ENCODE results near the gene EFNA5. TPM values are rescaled to one million over a fixed set of nuclear protein-coding genes. Genes with fewer than 3 reads are reported as not detected.

Gene EFNA5
- polyA plus RNA-seq, 1 of the 3 experiments (the other 2 are of a cell fraction) = 0.81 TPM

DNA sequence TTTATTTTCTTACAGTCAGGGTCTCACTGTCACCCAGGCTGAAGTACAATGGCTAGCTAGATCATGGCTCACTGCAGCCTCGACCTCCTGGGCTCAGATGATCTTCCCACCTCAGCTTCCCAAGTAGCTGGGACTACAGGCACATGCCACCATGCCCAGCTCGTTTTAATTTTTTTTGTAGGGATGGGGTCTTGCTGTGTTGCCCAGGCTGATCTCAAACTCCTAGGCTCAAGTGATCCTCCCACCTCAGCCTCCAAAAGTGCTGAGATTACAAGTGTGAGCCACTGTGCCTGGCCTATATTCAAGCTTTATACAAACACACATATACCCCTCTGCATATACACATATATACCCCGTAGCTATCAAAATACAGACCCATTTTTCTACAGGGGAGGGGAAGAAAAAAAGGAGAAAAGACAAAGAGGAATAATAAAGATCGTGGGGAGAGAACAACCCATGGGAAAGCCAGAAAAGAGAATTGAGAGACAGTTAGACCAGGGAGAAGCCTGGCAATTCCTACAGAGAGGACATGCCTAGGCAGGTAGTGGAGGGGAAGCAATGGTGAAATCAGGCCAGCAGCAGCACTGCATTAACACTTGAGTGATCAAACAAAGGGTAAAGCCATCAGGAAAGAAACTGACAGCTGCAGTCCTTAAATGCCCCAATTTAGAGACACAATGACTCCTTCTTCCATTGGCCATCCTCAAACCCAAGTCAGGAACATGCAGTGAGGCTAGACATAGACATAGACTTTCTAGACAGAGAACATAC is 102.7 kb downstream of the EFNA5 start:
- 87% methylated on average over 4 of the region's 4 CpGs for WGBS (ENCODE audit: low lambda C conversion rate)
- no peak overlapping the region for H2AFZ ChIP-seq (ENCODE audit: low read depth)
- no peaks in the 10 kb centered on the region for H4K20me1 ChIP-seq (ENCODE audit: insufficient read depth)
- POLR2A ChIA-PET = no interaction called here
- H3K36me3 ChIP-seq (replicated peaks in 1 of 2; ENCODE audit: control insufficient read depth in 1 of 2, insufficient read depth in 2 of 2, low read length in 1 of 2) = no peaks in the 10 kb centered on the region
- H3K4me3 ChIP-seq (ENCODE audit: low read depth in 2 of 2, low read length in 1 of 2) = no peak overlapping the region
- H3K9me2 ChIP-seq = no peaks in the 10 kb centered on the region
- H3K27ac ChIP-seq (ENCODE audit: low read depth in 2 of 2, low read length in 1 of 2) = no peak overlapping the region
- TF ChIP-seq POLR2AphosphoS5 (IDR thresholded peaks at IDR 0.05; ENCODE audit: low read depth, low read length) = no peak
- TF ChIP-seq SIN3A (IDR thresholded peaks at IDR 0.05; ENCODE audit: borderline replicate concordance, low read depth, low read length) = no peak
- no peak for TF ChIP-seq SMC3 (IDR thresholded peaks at IDR 0.05; ENCODE audit: low read depth, low read length)
- TF ChIP-seq, protein P1, sequence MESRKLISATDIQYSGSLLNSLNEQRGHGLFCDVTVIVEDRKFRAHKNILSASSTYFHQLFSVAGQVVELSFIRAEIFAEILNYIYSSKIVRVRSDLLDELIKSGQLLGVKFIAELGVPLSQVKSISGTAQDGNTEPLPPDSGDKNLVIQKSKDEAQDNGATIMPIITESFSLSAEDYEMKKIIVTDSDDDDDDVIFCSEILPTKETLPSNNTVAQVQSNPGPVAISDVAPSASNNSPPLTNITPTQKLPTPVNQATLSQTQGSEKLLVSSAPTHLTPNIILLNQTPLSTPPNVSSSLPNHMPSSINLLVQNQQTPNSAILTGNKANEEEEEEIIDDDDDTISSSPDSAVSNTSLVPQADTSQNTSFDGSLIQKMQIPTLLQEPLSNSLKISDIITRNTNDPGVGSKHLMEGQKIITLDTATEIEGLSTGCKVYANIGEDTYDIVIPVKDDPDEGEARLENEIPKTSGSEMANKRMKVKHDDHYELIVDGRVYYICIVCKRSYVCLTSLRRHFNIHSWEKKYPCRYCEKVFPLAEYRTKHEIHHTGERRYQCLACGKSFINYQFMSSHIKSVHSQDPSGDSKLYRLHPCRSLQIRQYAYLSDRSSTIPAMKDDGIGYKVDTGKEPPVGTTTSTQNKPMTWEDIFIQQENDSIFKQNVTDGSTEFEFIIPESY (IDR thresholded peaks at IDR 0.05; ENCODE audit: borderline replicate concordance, low read depth) = no peak
- TF ChIP-seq TAF1 (IDR thresholded peaks at IDR 0.05; ENCODE audit: borderline replicate concordance, low read depth, low read length) = no peak
- TF ChIP-seq, protein P2, sequence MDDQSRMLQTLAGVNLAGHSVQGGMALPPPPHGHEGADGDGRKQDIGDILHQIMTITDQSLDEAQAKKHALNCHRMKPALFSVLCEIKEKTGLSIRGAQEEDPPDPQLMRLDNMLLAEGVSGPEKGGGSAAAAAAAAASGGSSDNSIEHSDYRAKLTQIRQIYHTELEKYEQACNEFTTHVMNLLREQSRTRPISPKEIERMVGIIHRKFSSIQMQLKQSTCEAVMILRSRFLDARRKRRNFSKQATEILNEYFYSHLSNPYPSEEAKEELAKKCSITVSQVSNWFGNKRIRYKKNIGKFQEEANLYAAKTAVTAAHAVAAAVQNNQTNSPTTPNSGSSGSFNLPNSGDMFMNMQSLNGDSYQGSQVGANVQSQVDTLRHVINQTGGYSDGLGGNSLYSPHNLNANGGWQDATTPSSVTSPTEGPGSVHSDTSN (IDR thresholded peaks at IDR 0.05) = no peak
- no peaks in the 10 kb centered on the region for H3K9me3 ChIP-seq
- H3K4me1 ChIP-seq (ENCODE audit: control insufficient read depth in 1 of 2, insufficient read depth in 2 of 2, low read depth in 1 of 2, low read length in 1 of 2) = peaks cover 6 to 30% of the 10 kb centered on the region in 2 experiments; a peak in 3 of 4 replicates
- H3K79me2 ChIP-seq (ENCODE audit: insufficient read depth) = no peaks in the 10 kb centered on the region
- no peak for DNase-seq
- no peak overlapping the region for H3K9ac ChIP-seq
- CTCF ChIA-PET = interaction anchor here (0.6 kb wide), 1 partner anchor 12 kb away, joined by 3 read pairs; no protein-coding TSS in a partner anchor
- no peak overlapping the region for H3K4me2 ChIP-seq
- H3K27me3 ChIP-seq (ENCODE audit: insufficient read depth) = no peaks in the 10 kb centered on the region
- no peaks in the 10 kb centered on the region for H3F3A ChIP-seq (replicated peaks; ENCODE audit: insufficient read depth)

DNA sequence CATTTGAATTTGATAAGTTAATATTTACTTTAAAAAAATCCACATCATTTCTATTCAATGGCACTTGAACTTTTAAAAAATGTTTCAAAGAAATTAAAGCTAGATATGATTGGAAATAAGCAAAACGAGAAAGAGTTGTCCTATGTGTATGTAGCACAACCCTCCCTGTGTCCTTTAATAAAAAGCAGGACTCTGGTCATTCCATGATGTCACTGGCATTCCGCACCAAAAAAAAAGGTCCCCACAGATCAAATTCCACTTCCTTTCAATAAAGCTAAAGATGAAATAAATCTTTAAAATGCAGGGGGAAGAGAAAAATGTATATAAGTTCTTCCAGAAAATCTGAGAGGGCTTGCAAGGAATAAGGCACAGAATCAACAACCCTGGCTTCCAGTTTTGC is 103.8 kb downstream of the EFNA5 start:
- Histone ChIP-seq H3K79me2 (ENCODE audit: insufficient read depth) (no peaks in the 10 kb centered on the region), H3K9me2 (no peaks in the 10 kb centered on the region), H2AFZ (ENCODE audit: low read depth) (no peak overlapping the region), H3K9ac (no peak overlapping the region), H3K4me1 (ENCODE audit: control insufficient read depth in 1 of 2, insufficient read depth in 2 of 2, low read depth in 1 of 2, low read length in 1 of 2) (peaks cover 6 to 23% of the 10 kb centered on the region in 2 experiments; a peak in 3 of 4 replicates), H3K36me3 (replicated peaks in 1 of 2; ENCODE audit: control insufficient read depth in 1 of 2, insufficient read depth in 2 of 2, low read length in 1 of 2) (no peaks in the 10 kb centered on the region), H3K27ac (ENCODE audit: low read depth in 2 of 2, low read length in 1 of 2) (no peak overlapping the region), H3F3A (replicated peaks; ENCODE audit: insufficient read depth) (no peaks in the 10 kb centered on the region), H3K4me2 (no peak overlapping the region), H3K4me3 (ENCODE audit: low read depth in 2 of 2, low read length in 1 of 2) (no peak overlapping the region), H3K27me3 (ENCODE audit: insufficient read depth) (no peaks in the 10 kb centered on the region), H4K20me1 (ENCODE audit: insufficient read depth) (no peaks in the 10 kb centered on the region), H3K9me3 (no peaks in the 10 kb centered on the region)
- no peak for DNase-seq
- 89% methylated on average over 2 of the region's 2 CpGs for WGBS (ENCODE audit: low lambda C conversion rate)
- ChIA-PET POLR2A (no interaction called here), CTCF (interaction anchor here (0.5 to 1.7 kb wide), 2 partner anchors 10 to 1391 kb away, joined by 4 to 6 read pairs; no protein-coding TSS in a partner anchor)
- TF ChIP-seq NFIC (IDR thresholded peaks at IDR 0.05; ENCODE audit: borderline replicate concordance) (no peak), ELF1 (IDR thresholded peaks at IDR 0.05) (no peak), RFX5 (IDR thresholded peaks at IDR 0.05; ENCODE audit: low read length) (no peak), CHD2 (IDR thresholded peaks at IDR 0.05; ENCODE audit: low read length, partially characterized antibody) (no peak), FOSL2 (IDR thresholded peaks at IDR 0.05; ENCODE audit: borderline replicate concordance, low read depth) (no peak), NRF1 (IDR thresholded peaks at IDR 0.05; ENCODE audit: low read depth, low read length) (no peak), POLR2AphosphoS5 (IDR thresholded peaks at IDR 0.05; ENCODE audit: low read depth, low read length) (no peak), TCF12 (IDR thresholded peaks at IDR 0.05) (no peak), SIN3A (IDR thresholded peaks at IDR 0.05; ENCODE audit: borderline replicate concordance, low read depth, low read length) (no peak), GATA2 (CRISPR knock-in tag; IDR thresholded peaks at IDR 0.05) (no peak), TEAD4 (IDR thresholded peaks at IDR 0.05; ENCODE audit: borderline replicate concordance, insufficient read depth) (no peak)
- TF ChIP-seq, protein P3, sequence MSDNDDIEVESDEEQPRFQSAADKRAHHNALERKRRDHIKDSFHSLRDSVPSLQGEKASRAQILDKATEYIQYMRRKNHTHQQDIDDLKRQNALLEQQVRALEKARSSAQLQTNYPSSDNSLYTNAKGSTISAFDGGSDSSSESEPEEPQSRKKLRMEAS (IDR thresholded peaks at IDR 0.05; ENCODE audit: low read depth) = no peak
- TF ChIP-seq, protein P4, sequence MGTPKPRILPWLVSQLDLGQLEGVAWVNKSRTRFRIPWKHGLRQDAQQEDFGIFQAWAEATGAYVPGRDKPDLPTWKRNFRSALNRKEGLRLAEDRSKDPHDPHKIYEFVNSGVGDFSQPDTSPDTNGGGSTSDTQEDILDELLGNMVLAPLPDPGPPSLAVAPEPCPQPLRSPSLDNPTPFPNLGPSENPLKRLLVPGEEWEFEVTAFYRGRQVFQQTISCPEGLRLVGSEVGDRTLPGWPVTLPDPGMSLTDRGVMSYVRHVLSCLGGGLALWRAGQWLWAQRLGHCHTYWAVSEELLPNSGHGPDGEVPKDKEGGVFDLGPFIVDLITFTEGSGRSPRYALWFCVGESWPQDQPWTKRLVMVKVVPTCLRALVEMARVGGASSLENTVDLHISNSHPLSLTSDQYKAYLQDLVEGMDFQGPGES (IDR thresholded peaks at IDR 0.05; ENCODE audit: low read depth, low read length) = no peak
- TF ChIP-seq, protein P5, sequence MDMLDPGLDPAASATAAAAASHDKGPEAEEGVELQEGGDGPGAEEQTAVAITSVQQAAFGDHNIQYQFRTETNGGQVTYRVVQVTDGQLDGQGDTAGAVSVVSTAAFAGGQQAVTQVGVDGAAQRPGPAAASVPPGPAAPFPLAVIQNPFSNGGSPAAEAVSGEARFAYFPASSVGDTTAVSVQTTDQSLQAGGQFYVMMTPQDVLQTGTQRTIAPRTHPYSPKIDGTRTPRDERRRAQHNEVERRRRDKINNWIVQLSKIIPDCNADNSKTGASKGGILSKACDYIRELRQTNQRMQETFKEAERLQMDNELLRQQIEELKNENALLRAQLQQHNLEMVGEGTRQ (IDR thresholded peaks at IDR 0.05; ENCODE audit: borderline replicate concordance, low read depth, low read length) = no peak

Data from SK-N-SH (cell line).